Kidney epithelial cell (primary cell): ENCODE measurements around the gene KMT5B. TPM values are rescaled to one million over a fixed set of nuclear protein-coding genes. Genes with fewer than 3 reads are reported as not detected.

ENCODE experiments used
- DNase-seq: peaks from one replicate; pipeline ENCODE4 v3.0.0-alpha.2; 2010; ENCODE audit warnings: low read depth
- H3K27me3 ChIP-seq: 2 replicates; pipeline ENCODE4 v1.6.0; 2011; ENCODE audit warnings: low read length; ENCODE audit not compliant: control insufficient read depth, insufficient read depth
- H3K36me3 ChIP-seq: 2 replicates; pipeline ENCODE4 v1.5.1; 2011; ENCODE audit warnings: low read length; ENCODE audit not compliant: control insufficient read depth, insufficient read depth
- H3K4me3 ChIP-seq: 2 replicates; pipeline ENCODE4 v1.5.1; 2011; ENCODE audit warnings: low read depth, mild to moderate bottlenecking, control low read depth, low read length
- total RNA-seq: library from RNA; depleted of rRNA; stranded (reverse); fragments of >200 nt; gene quantifications from 2 replicates; pipeline ENCODE4 v1.2.3, GENCODE V29; 2015
- TF ChIP-seq, protein P1 (sequence below): IDR thresholded peaks from 2 replicates; pipeline ENCODE4 v1.5.1; 2011; ENCODE audit warnings: mild to moderate bottlenecking, moderate library complexity, low read length, control low read depth, inconsistent platforms; ENCODE audit not compliant: insufficient read depth, poor library complexity, severe bottlenecking

KMT5B gene
- total RNA-seq, 1 donor from 2014 or later, result 25.7 TPM

DNA sequence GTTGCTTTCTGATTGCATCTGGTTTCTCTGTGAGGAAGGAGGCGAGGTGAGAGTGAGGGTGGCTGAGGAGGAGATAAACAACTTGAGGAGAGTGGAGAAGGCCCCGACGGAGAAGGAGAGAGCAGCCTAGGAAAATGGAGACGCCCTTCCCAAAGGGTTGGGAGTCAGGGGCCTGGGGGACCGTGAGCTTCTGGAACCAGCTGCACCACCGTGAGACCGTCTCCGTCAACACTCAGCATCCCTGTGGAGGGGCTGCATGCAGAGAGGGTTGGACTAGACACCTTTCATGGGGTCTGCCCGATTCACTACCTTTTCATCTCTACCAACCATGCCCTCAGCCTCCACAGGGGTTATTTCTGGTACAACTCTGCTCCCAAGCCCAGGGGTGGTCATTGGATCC is 13.3 kb upstream of the KMT5B start:
- no peak for DNase-seq
- TF ChIP-seq, protein P1, sequence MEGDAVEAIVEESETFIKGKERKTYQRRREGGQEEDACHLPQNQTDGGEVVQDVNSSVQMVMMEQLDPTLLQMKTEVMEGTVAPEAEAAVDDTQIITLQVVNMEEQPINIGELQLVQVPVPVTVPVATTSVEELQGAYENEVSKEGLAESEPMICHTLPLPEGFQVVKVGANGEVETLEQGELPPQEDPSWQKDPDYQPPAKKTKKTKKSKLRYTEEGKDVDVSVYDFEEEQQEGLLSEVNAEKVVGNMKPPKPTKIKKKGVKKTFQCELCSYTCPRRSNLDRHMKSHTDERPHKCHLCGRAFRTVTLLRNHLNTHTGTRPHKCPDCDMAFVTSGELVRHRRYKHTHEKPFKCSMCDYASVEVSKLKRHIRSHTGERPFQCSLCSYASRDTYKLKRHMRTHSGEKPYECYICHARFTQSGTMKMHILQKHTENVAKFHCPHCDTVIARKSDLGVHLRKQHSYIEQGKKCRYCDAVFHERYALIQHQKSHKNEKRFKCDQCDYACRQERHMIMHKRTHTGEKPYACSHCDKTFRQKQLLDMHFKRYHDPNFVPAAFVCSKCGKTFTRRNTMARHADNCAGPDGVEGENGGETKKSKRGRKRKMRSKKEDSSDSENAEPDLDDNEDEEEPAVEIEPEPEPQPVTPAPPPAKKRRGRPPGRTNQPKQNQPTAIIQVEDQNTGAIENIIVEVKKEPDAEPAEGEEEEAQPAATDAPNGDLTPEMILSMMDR, result no peak

DNA sequence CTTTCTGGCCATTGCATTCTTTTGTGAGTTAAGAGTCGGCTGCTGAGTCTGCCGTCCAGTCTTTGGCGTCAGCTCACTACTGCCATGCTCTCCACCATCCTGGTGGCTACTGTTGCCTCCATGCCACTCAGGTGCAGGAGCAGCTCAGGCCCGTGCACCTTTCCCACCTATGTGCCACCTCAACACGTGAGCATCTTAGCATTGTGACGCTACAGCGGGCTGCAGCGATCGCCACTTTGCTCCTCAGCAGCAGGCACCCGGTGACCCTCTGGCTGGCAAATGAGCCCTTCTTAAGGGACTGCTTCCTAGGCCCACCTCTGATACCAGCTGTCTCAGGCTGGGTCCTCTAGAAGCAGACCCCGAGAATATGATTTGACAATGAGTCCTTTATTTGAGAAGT is 11.5 kb upstream of the KMT5B start:
- no peaks in the 10 kb centered on the region for H3K36me3 ChIP-seq
- no peaks in the 10 kb centered on the region for H3K27me3 ChIP-seq
- TF ChIP-seq, protein P1, result no peak
- no peak overlapping the region for H3K4me3 ChIP-seq
- no peak for DNase-seq

More for the DNA sequence above, 13.3 kb upstream of the KMT5B start:
- H3K27me3 ChIP-seq, result no peaks in the 10 kb centered on the region
- H3K36me3 ChIP-seq, result no peaks in the 10 kb centered on the region
- H3K4me3 ChIP-seq, result no peak overlapping the region

DNA sequence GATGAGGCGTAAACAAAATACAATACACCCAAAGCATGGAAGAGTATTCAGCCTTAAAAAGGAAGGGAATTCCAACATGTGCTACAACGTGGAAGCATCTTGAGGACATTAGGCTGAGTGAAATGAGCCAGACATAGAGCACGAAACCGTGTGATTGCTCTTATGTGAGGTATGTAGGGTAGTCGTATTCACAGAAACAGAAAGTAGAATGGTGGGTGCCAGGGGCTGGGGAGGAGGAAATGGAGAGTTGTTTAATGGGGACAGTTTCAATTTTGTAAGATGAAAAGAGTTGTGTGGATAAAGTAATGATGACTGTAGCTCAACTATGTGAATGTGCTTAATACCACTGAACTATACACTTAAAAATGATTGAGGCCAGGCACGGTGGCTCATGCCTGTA is 10.2 kb upstream of the KMT5B start:
- no peak for DNase-seq
- TF ChIP-seq, protein P1, result no peak

DNA sequence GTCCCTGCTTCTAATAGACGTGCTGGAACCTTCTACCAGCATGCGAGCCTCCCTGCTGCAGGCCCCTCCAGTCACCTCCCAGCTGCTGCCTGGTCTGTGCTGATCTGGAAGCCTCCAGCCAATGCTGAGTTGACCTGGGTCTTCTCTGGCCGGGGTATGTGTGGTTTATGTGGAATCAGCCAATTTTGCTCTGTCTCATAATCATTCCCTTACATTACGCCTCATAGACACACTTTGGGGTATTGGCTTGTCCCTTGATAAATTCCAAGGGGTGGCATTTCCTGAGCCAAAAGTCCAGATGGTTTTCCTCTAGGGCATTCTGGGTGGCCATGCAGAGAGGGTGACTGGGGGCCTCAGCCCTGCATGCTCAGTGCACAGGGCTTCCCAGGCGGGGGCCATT is 8.3 kb upstream of the KMT5B start:
- TF ChIP-seq, protein P1, result no peak
- Histone ChIP-seq H3K27me3 (peaks cover 5% of the 10 kb centered on the region), H3K36me3 (no peaks in the 10 kb centered on the region), H3K4me3 (no peak overlapping the region)
- no peak for DNase-seq

More for the DNA sequence above, 10.2 kb upstream of the KMT5B start:
- H3K36me3 ChIP-seq, result no peaks in the 10 kb centered on the region
- no peaks in the 10 kb centered on the region for H3K27me3 ChIP-seq
- H3K4me3 ChIP-seq, result no peak overlapping the region

DNA sequence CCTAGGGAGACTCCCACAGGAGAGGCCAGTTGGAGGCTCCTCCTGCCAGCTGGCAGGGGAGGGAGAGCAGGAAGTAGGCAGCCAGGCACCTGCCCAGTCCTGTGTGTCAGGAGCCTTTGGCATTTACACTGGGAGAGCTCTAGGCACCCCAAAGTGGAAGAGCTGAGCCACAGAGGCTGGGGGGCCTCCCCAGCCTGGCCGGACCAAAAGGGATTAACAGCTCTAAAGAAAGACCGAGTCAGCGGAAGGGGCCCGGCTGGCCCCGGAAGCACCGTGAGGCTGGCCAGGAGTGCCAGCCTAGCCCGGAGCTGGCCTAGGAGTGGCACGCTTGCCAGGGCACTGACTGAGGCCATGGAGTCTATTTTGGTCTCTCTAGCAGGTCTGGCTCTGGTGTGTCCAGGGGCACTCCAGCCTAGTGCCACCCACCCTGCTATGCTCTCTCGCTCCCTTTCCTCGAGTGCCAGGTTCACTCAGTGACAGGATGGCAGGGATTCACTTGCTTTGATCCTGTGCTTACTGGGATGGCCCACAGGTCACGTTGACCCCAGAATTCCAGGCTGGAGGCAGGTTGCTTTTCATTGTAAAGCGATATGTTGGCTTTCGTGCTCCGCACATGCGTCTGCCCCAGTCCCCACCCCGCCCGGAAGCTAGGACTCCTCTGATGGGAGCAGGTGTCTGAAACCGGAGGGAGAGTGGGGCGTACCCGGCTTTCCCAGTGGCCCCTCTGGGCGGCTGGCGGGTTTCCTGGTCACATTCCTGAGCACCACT is 3.3 kb upstream of the KMT5B start:
- H3K27me3 ChIP-seq, result peaks cover 23% of the 10 kb centered on the region
- H3K4me3 ChIP-seq, result no peak overlapping the region
- no peak for DNase-seq
- TF ChIP-seq, protein P1, result no peak
- H3K36me3 ChIP-seq, result no peaks in the 10 kb centered on the region
